WTC11 (cell line): ENCODE measurements around the gene DPP10. TPM values are rescaled to one million over a fixed set of nuclear protein-coding genes. Genes with fewer than 3 reads are reported as not detected.

Experiments
- ATAC-seq: fragments of 200-7000 bp; cut with Tn5 transposase; 2 replicates; pipeline ENCODE4 v1.10.0; 2021; ENCODE audit warnings: mild to moderate bottlenecking, moderate library complexity
- CTCF ChIA-PET: fragments of 300-600 bp; sonication (Branson Sonifier 250); formaldehyde crosslinking; loops from one replicate; lab custom pipeline; 2021; ENCODE audit warnings: antibody characterized with exemption; lab: Charles Lee
- POLR2A ChIA-PET: fragments of 350-600 bp; sonication (Branson Sonifier 250); formaldehyde crosslinking; loops from one replicate; lab custom pipeline; 2021; ENCODE audit warnings: antibody characterized with exemption; lab: Charles Lee
- DNase-seq: peaks from one replicate; pipeline ENCODE4 v3.0.0; 2021; ENCODE audit warnings: low spot score
- H3K27ac Mint-ChIP-seq: 2 replicates; pipeline ENCODE4 v1.8.0; 2021; ENCODE audit warnings: mixed read lengths
- H3K27me3 Mint-ChIP-seq: 2 replicates; pipeline ENCODE4 v1.8.0; 2021; ENCODE audit warnings: low read depth, mild to moderate bottlenecking, moderate library complexity, mixed read lengths
- H3K36me3 Mint-ChIP-seq: 2 replicates; pipeline ENCODE4 v1.8.0; 2021; ENCODE audit warnings: mixed read lengths
- H3K4me1 Mint-ChIP-seq: 2 replicates; pipeline ENCODE4 v1.8.0; 2022; ENCODE audit warnings: mixed read lengths
- H3K4me3 Mint-ChIP-seq: 2 replicates; pipeline ENCODE4 v1.8.0; 2021; ENCODE audit warnings: mild to moderate bottlenecking, moderate library complexity, mixed read lengths
- H3K9me3 Mint-ChIP-seq: 2 replicates; pipeline ENCODE4 v1.8.0; 2021; ENCODE audit warnings: mixed read lengths
- CBFB ChIP-seq: sonication (generic); formaldehyde crosslinking; IDR thresholded peaks from 2 replicates; pipeline ENCODE4 v1.8.1; 2022; ENCODE audit warnings: mild to moderate bottlenecking, low read depth, missing genetic modification reagents
- CREB1 ChIP-seq: sonication (generic); formaldehyde crosslinking; IDR thresholded peaks from 2 replicates; pipeline ENCODE4 v1.8.0; 2023; ENCODE audit warnings: mild to moderate bottlenecking, missing genetic modification reagents
- ETV6 ChIP-seq: sonication (generic); formaldehyde crosslinking; IDR thresholded peaks from 2 replicates; pipeline ENCODE4 v1.8.1; 2022; ENCODE audit warnings: mild to moderate bottlenecking, missing genetic modification reagents
- FOXJ3 ChIP-seq: sonication (generic); formaldehyde crosslinking; IDR thresholded peaks from 2 replicates; pipeline ENCODE4 v1.9.0; 2021; ENCODE audit warnings: missing genetic modification reagents, mild to moderate bottlenecking, borderline replicate concordance
- FOXK1 ChIP-seq: sonication (generic); formaldehyde crosslinking; IDR thresholded peaks from 2 replicates; pipeline ENCODE4 v1.8.0; 2022; ENCODE audit warnings: mild to moderate bottlenecking, moderate library complexity, missing genetic modification reagents
- FOXP1 ChIP-seq: sonication (generic); formaldehyde crosslinking; IDR thresholded peaks from 2 replicates; pipeline ENCODE4 v1.8.0; 2022; ENCODE audit warnings: missing genetic modification reagents, mild to moderate bottlenecking, moderate library complexity, borderline replicate concordance
- GABPB1 ChIP-seq: sonication (generic); formaldehyde crosslinking; IDR thresholded peaks from 2 replicates; pipeline ENCODE4 v1.8.1; 2023; ENCODE audit warnings: mild to moderate bottlenecking, missing genetic modification reagents
- HMGA2 ChIP-seq: fragments of 250-450 bp; sonication (Bioruptor Pico); IDR thresholded peaks from 2 replicates; pipeline ENCODE4 v1.4.0; 2021; ENCODE audit warnings: mild to moderate bottlenecking, moderate library complexity
- NR1H2 ChIP-seq: sonication (generic); formaldehyde crosslinking; IDR thresholded peaks from 2 replicates; pipeline ENCODE4 v1.9.0; 2021; ENCODE audit warnings: mild to moderate bottlenecking, moderate library complexity, missing genetic modification reagents
- OVOL2 ChIP-seq: fragments of 250-450 bp; sonication (Bioruptor Pico); IDR thresholded peaks from 2 replicates; pipeline ENCODE4 v1.9.0; 2021; ENCODE audit warnings: mild to moderate bottlenecking, borderline replicate concordance
- SMAD3 ChIP-seq: sonication (generic); formaldehyde crosslinking; IDR thresholded peaks from 2 replicates; pipeline ENCODE4 v1.8.0; 2022; ENCODE audit warnings: missing genetic modification reagents, mild to moderate bottlenecking, borderline replicate concordance
- TP53 ChIP-seq: sonication (generic); formaldehyde crosslinking; IDR thresholded peaks from 2 replicates; pipeline ENCODE4 v1.8.1; 2023; ENCODE audit warnings: mild to moderate bottlenecking, missing genetic modification reagents
- USF1 ChIP-seq: sonication (generic); formaldehyde crosslinking; IDR thresholded peaks from 2 replicates; pipeline ENCODE4 v1.8.0; 2022; ENCODE audit warnings: mild to moderate bottlenecking, missing genetic modification reagents
- ZBTB43 ChIP-seq: sonication (generic); formaldehyde crosslinking; IDR thresholded peaks from 2 replicates; pipeline ENCODE4 v1.8.1; 2023; ENCODE audit warnings: mild to moderate bottlenecking, missing genetic modification reagents
- ZMAT4 ChIP-seq: fragments of 250-450 bp; sonication (Bioruptor Pico); IDR thresholded peaks from 2 replicates; pipeline ENCODE4 v1.9.0; 2021; ENCODE audit warnings: mild to moderate bottlenecking
- ZNF396 ChIP-seq: fragments of 250-450 bp; sonication (Bioruptor Pico); IDR thresholded peaks from 2 replicates; pipeline ENCODE4 v1.8.0; 2021; ENCODE audit warnings: mild to moderate bottlenecking, moderate library complexity, borderline replicate concordance
- total RNA-seq: library from RNA; stranded (reverse); gene quantifications from 3 replicates; pipeline ENCODE4 v1.2.3, GENCODE V29; 2021
- TF ChIP-seq, protein P1 (sequence below): sonication (generic); formaldehyde crosslinking; IDR thresholded peaks from 2 replicates; pipeline ENCODE4 v1.8.1; 2022; ENCODE audit warnings: missing genetic modification reagents, borderline replicate concordance
- TF ChIP-seq, protein P2 (sequence below): fragments of 250-450 bp; sonication (Bioruptor Pico); IDR thresholded peaks from 2 replicates; pipeline ENCODE4 v1.8.0; 2021; ENCODE audit warnings: mild to moderate bottlenecking
- TF ChIP-seq, protein P3 (sequence below): fragments of 250-450 bp; sonication (Bioruptor Pico); IDR thresholded peaks from 2 replicates; pipeline ENCODE4 v1.9.0; 2021; ENCODE audit warnings: mild to moderate bottlenecking, borderline replicate concordance
- TF ChIP-seq, protein P4 (sequence below): sonication (generic); formaldehyde crosslinking; conservative IDR thresholded peaks from 2 replicates; pipeline ENCODE4 v1.8.1; 2022; ENCODE audit warnings: mild to moderate bottlenecking, missing genetic modification reagents
- TF ChIP-seq, protein P5 (sequence below): sonication (generic); formaldehyde crosslinking; IDR thresholded peaks from 2 replicates; pipeline ENCODE4 v1.8.1; 2023; ENCODE audit warnings: mild to moderate bottlenecking, missing genetic modification reagents
- TF ChIP-seq, protein P6 (sequence below): sonication (generic); formaldehyde crosslinking; IDR thresholded peaks from 2 replicates; pipeline ENCODE4 v1.8.1; 2023; ENCODE audit warnings: mild to moderate bottlenecking, missing genetic modification reagents, moderate library complexity

Gene DPP10
- total RNA-seq, 1 experiment from 2014 or later, result 4.0 TPM

- ChIA-PET POLR2A (no interaction called here), CTCF (no interaction called here)
- Mint-ChIP-seq H3K4me1 (no peaks in the 10 kb centered on the region), H3K4me3 (no peak overlapping the region), H3K36me3 (no peaks in the 10 kb centered on the region; the same call in 1 of the 2 replicates), H3K27me3 (no peaks in the 10 kb centered on the region), H3K27ac (no peak overlapping the region), H3K9me3 (peaks cover 6% of the 10 kb centered on the region)
- DNase-seq (no peak), ATAC-seq (no peak)
- TF ChIP-seq ZNF396, result no peak
- TF ChIP-seq, protein P1, sequence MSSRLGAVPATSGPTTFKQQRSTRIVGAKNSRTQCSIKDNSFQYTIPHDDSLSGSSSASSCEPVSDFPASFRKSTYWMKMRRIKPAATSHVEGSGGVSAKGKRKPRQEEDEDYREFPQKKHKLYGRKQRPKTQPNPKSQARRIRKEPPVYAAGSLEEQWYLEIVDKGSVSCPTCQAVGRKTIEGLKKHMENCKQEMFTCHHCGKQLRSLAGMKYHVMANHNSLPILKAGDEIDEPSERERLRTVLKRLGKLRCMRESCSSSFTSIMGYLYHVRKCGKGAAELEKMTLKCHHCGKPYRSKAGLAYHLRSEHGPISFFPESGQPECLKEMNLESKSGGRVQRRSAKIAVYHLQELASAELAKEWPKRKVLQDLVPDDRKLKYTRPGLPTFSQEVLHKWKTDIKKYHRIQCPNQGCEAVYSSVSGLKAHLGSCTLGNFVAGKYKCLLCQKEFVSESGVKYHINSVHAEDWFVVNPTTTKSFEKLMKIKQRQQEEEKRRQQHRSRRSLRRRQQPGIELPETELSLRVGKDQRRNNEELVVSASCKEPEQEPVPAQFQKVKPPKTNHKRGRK, result no peak
- TF ChIP-seq NR1H2 (CRISPR knock-in tag), result no peak
- TF ChIP-seq FOXP1 (CRISPR knock-in tag), result no peak
- no peak for TF ChIP-seq HMGA2 (CRISPR knock-in tag)
- TF ChIP-seq, protein P2, sequence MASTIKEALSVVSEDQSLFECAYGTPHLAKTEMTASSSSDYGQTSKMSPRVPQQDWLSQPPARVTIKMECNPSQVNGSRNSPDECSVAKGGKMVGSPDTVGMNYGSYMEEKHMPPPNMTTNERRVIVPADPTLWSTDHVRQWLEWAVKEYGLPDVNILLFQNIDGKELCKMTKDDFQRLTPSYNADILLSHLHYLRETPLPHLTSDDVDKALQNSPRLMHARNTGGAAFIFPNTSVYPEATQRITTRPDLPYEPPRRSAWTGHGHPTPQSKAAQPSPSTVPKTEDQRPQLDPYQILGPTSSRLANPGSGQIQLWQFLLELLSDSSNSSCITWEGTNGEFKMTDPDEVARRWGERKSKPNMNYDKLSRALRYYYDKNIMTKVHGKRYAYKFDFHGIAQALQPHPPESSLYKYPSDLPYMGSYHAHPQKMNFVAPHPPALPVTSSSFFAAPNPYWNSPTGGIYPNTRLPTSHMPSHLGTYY (CRISPR knock-in tag), result no peak
- TF ChIP-seq USF1 (CRISPR knock-in tag), result no peak
- no peak for TF ChIP-seq CBFB (CRISPR knock-in tag)
- TF ChIP-seq FOXK1 (CRISPR knock-in tag), result no peak
- TF ChIP-seq SMAD3 (CRISPR knock-in tag), result no peak
- no peak for TF ChIP-seq ETV6
- TF ChIP-seq, protein P3, sequence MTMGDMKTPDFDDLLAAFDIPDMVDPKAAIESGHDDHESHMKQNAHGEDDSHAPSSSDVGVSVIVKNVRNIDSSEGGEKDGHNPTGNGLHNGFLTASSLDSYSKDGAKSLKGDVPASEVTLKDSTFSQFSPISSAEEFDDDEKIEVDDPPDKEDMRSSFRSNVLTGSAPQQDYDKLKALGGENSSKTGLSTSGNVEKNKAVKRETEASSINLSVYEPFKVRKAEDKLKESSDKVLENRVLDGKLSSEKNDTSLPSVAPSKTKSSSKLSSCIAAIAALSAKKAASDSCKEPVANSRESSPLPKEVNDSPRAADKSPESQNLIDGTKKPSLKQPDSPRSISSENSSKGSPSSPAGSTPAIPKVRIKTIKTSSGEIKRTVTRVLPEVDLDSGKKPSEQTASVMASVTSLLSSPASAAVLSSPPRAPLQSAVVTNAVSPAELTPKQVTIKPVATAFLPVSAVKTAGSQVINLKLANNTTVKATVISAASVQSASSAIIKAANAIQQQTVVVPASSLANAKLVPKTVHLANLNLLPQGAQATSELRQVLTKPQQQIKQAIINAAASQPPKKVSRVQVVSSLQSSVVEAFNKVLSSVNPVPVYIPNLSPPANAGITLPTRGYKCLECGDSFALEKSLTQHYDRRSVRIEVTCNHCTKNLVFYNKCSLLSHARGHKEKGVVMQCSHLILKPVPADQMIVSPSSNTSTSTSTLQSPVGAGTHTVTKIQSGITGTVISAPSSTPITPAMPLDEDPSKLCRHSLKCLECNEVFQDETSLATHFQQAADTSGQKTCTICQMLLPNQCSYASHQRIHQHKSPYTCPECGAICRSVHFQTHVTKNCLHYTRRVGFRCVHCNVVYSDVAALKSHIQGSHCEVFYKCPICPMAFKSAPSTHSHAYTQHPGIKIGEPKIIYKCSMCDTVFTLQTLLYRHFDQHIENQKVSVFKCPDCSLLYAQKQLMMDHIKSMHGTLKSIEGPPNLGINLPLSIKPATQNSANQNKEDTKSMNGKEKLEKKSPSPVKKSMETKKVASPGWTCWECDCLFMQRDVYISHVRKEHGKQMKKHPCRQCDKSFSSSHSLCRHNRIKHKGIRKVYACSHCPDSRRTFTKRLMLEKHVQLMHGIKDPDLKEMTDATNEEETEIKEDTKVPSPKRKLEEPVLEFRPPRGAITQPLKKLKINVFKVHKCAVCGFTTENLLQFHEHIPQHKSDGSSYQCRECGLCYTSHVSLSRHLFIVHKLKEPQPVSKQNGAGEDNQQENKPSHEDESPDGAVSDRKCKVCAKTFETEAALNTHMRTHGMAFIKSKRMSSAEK (CRISPR knock-in tag), result no peak
- TF ChIP-seq, protein P4, sequence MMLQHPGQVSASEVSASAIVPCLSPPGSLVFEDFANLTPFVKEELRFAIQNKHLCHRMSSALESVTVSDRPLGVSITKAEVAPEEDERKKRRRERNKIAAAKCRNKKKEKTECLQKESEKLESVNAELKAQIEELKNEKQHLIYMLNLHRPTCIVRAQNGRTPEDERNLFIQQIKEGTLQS (CRISPR knock-in tag), result no peak
- TF ChIP-seq ZBTB43 (CRISPR knock-in tag), result no peak
- TF ChIP-seq ZMAT4 (CRISPR knock-in tag), result no peak
These were observed 863.3 kb downstream of the DPP10 start for GRCh38 chr2:115305712-115306111.

DNA sequence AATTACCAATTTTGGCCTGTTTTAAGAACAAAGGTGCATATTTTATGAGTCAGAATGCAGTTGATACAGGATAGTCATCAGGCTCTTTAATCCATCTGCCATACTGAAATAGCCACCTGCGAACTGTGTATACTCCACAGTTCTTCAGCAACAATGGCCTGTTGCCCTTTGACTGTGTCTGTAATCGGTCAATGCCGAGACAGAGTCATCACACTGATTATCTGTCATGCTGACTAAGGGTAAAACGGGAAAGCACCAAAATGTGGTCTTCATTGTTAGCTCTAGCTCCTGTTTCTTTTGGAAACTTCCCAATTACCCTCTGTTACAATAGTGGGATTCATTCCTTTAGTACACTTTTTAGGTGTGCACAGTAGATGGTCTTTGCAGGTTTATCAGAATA lies 871.7 kb downstream of the DPP10 start:
- ATAC-seq, result no peak
- H3K36me3 Mint-ChIP-seq, result peaks cover 30% of the 10 kb centered on the region
- no peaks in the 10 kb centered on the region for H3K4me1 Mint-ChIP-seq
- POLR2A ChIA-PET, result no interaction called here
- peaks cover 45% of the 10 kb centered on the region for H3K9me3 Mint-ChIP-seq
- DNase-seq, result no peak
- CTCF ChIA-PET, result no interaction called here
- no peak overlapping the region for H3K4me3 Mint-ChIP-seq
- no peak overlapping the region for H3K27ac Mint-ChIP-seq
- no peaks in the 10 kb centered on the region for H3K27me3 Mint-ChIP-seq
- TF ChIP-seq TP53 (CRISPR knock-in tag) (no peak), GABPB1 (CRISPR knock-in tag) (no peak), OVOL2 (CRISPR knock-in tag) (no peak), SMAD3 (CRISPR knock-in tag) (no peak), FOXJ3 (CRISPR knock-in tag) (no peak), CREB1 (CRISPR knock-in tag) (no peak)
- TF ChIP-seq, protein P2 (CRISPR knock-in tag), result no peak
- TF ChIP-seq, protein P5, sequence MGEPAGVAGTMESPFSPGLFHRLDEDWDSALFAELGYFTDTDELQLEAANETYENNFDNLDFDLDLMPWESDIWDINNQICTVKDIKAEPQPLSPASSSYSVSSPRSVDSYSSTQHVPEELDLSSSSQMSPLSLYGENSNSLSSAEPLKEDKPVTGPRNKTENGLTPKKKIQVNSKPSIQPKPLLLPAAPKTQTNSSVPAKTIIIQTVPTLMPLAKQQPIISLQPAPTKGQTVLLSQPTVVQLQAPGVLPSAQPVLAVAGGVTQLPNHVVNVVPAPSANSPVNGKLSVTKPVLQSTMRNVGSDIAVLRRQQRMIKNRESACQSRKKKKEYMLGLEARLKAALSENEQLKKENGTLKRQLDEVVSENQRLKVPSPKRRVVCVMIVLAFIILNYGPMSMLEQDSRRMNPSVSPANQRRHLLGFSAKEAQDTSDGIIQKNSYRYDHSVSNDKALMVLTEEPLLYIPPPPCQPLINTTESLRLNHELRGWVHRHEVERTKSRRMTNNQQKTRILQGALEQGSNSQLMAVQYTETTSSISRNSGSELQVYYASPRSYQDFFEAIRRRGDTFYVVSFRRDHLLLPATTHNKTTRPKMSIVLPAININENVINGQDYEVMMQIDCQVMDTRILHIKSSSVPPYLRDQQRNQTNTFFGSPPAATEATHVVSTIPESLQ (CRISPR knock-in tag), result no peak
- TF ChIP-seq, protein P6, sequence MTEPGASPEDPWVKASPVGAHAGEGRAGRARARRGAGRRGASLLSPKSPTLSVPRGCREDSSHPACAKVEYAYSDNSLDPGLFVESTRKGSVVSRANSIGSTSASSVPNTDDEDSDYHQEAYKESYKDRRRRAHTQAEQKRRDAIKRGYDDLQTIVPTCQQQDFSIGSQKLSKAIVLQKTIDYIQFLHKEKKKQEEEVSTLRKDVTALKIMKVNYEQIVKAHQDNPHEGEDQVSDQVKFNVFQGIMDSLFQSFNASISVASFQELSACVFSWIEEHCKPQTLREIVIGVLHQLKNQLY (CRISPR knock-in tag), result no peak
